Erythroblast (primary cell): Measurements from ENCODE around the gene NOMO2.
"Not testable (repeated sequence)": the region's sequence is repeated elsewhere in the genome, so short reads cannot be mapped to it uniquely, and the experiment has no call there.

Experiments
- GATA1 ChIP-seq: IDR thresholded peaks from 2 replicates; pipeline ENCODE4 v1.6.1; 2011; ENCODE audit warnings: low read depth, mild to moderate bottlenecking, control low read depth, low read length, moderate library complexity
- POLR2A ChIP-seq: IDR thresholded peaks from 2 replicates; pipeline ENCODE4 v1.6.1; 2011; ENCODE audit warnings: mild to moderate bottlenecking, low read length

DNA sequence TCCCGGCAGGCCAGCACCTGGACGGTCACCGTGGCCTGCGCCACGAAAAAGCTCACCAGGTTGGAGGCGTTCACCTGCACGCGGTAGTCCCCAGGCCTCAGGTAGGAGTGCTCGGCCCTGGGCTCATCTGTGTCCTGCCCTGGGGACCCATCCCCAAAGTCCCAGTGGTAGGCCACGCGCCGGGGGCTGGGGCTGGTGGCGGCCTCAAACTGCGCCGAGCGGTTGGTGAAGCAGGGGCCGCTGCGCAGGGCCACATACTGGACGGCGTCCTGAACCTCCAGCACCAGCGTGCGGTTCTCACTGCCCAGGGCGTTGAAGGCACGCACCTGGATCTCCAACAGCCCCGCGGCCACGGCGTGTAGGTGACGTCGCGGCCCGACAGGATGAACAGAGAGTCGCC is 176.6 kb downstream of the NOMO2 start:
- TF ChIP-seq GATA1, POLR2A: not testable (repeated sequence)
